ENCODE data around the gene IL17C.
"Not testable (repeated sequence)": the region's sequence is repeated elsewhere in the genome, so short reads cannot be mapped to it uniquely, and the experiment has no call there.

Gene IL17C

GRCh38 chr16:88609426-88609825 lies 28.9 kb upstream of the IL17C start:
- H3K9ac ChIP-seq (ENCODE audit: low read depth in 1 of 2, low read length in 2 of 2); H3K27ac ChIP-seq (ENCODE audit: low read depth in 2 of 2, low read length in 2 of 2); H3K4me3 ChIP-seq (ENCODE audit: low read length in 2 of 2); H3K9me3 ChIP-seq (ENCODE audit: control insufficient read depth in 2 of 2, low read length in 2 of 2); H3K4me1 ChIP-seq (ENCODE audit: control insufficient read depth in 2 of 2, insufficient read depth in 2 of 2, low read length in 2 of 2); H3K27me3 ChIP-seq (ENCODE audit: control insufficient read depth in 2 of 2, insufficient read depth in 2 of 2, low read length in 2 of 2): not testable (repeated sequence)
- peaks cover 39 to 58% of the 10 kb centered on the region in 2 donors for H3K36me3 ChIP-seq (ENCODE audit: control insufficient read depth in 2 of 2, insufficient read depth in 2 of 2, low read length in 2 of 2)

GRCh38 chr16:88610080-88610479 lies 28.3 kb upstream of the IL17C start:
- no peak overlapping the region for H3K9ac ChIP-seq (ENCODE audit: low read depth in 1 of 2, low read length in 2 of 2)
- H3K27me3 ChIP-seq (ENCODE audit: control insufficient read depth in 2 of 2, insufficient read depth in 2 of 2, low read length in 2 of 2), result no peaks in the 10 kb centered on the region
- no peaks in the 10 kb centered on the region for H3K4me1 ChIP-seq (ENCODE audit: control insufficient read depth in 2 of 2, insufficient read depth in 2 of 2, low read length in 2 of 2)
- H3K27ac ChIP-seq (ENCODE audit: low read depth in 2 of 2, low read length in 2 of 2), result no peak overlapping the region
- no peak overlapping the region for H3K4me3 ChIP-seq (ENCODE audit: low read length in 2 of 2)
- H3K36me3 ChIP-seq (ENCODE audit: control insufficient read depth in 2 of 2, insufficient read depth in 2 of 2, low read length in 2 of 2), result peaks cover 38 to 58% of the 10 kb centered on the region in 2 donors
- no peaks in the 10 kb centered on the region for H3K9me3 ChIP-seq (ENCODE audit: control insufficient read depth in 2 of 2, low read length in 2 of 2)

GRCh38 chr16:88610909-88611812 lies 27.2 kb upstream of the IL17C start:
- Histone ChIP-seq H3K4me3 (ENCODE audit: low read length in 2 of 2) (no peak overlapping the region), H3K9me3 (ENCODE audit: control insufficient read depth in 2 of 2, low read length in 2 of 2) (no peaks in the 10 kb centered on the region), H3K36me3 (ENCODE audit: control insufficient read depth in 2 of 2, insufficient read depth in 2 of 2, low read length in 2 of 2) (peaks cover 31 to 52% of the 10 kb centered on the region in 2 donors), H3K4me1 (ENCODE audit: control insufficient read depth in 2 of 2, insufficient read depth in 2 of 2, low read length in 2 of 2) (peaks cover 6% of the 10 kb centered on the region in 2 donors), H3K27me3 (ENCODE audit: control insufficient read depth in 2 of 2, insufficient read depth in 2 of 2, low read length in 2 of 2) (no peaks in the 10 kb centered on the region), H3K27ac (ENCODE audit: low read depth in 2 of 2, low read length in 2 of 2) (no peak overlapping the region), H3K9ac (ENCODE audit: low read depth in 1 of 2, low read length in 2 of 2) (no peak overlapping the region)

- Histone ChIP-seq H3K4me1 (ENCODE audit: control insufficient read depth in 2 of 2, insufficient read depth in 2 of 2, low read length in 2 of 2) (peaks cover 25 to 27% of the 10 kb centered on the region in 2 donors), H3K9me3 (ENCODE audit: control insufficient read depth in 2 of 2, low read length in 2 of 2) (no peaks in the 10 kb centered on the region), H3K4me3 (ENCODE audit: low read length in 2 of 2) (no peak overlapping the region), H3K36me3 (ENCODE audit: control insufficient read depth in 2 of 2, insufficient read depth in 2 of 2, low read length in 2 of 2) (peaks cover 27 to 49% of the 10 kb centered on the region in 2 donors), H3K9ac (ENCODE audit: low read depth in 1 of 2, low read length in 2 of 2) (no peak overlapping the region), H3K27me3 (ENCODE audit: control insufficient read depth in 2 of 2, insufficient read depth in 2 of 2, low read length in 2 of 2) (no peaks in the 10 kb centered on the region), H3K27ac (ENCODE audit: low read depth in 2 of 2, low read length in 2 of 2) (no peak overlapping the region)
These were observed 25.1 kb upstream of the IL17C start for GRCh38 chr16:88613293-88613692.

GRCh38 chr16:88613911-88614817 lies 24.2 kb upstream of the IL17C start:
- Histone ChIP-seq H3K9me3 (ENCODE audit: control insufficient read depth in 2 of 2, low read length in 2 of 2) (no peaks in the 10 kb centered on the region), H3K9ac (ENCODE audit: low read depth in 1 of 2, low read length in 2 of 2) (no peak overlapping the region), H3K4me3 (ENCODE audit: low read length in 2 of 2) (no peak overlapping the region), H3K27ac (ENCODE audit: low read depth in 2 of 2, low read length in 2 of 2) (no peak overlapping the region), H3K36me3 (ENCODE audit: control insufficient read depth in 2 of 2, insufficient read depth in 2 of 2, low read length in 2 of 2) (peaks cover 22 to 48% of the 10 kb centered on the region in 2 donors), H3K27me3 (ENCODE audit: control insufficient read depth in 2 of 2, insufficient read depth in 2 of 2, low read length in 2 of 2) (no peaks in the 10 kb centered on the region), H3K4me1 (ENCODE audit: control insufficient read depth in 2 of 2, insufficient read depth in 2 of 2, low read length in 2 of 2) (peaks cover 29 to 30% of the 10 kb centered on the region in 2 donors)

GRCh38 chr16:88614818-88615580 lies 23.4 kb upstream of the IL17C start:
- peaks cover 25 to 41% of the 10 kb centered on the region in 2 donors for H3K36me3 ChIP-seq (ENCODE audit: control insufficient read depth in 2 of 2, insufficient read depth in 2 of 2, low read length in 2 of 2)
- no peak overlapping the region for H3K4me3 ChIP-seq (ENCODE audit: low read length in 2 of 2)
- no peaks in the 10 kb centered on the region for H3K27me3 ChIP-seq (ENCODE audit: control insufficient read depth in 2 of 2, insufficient read depth in 2 of 2, low read length in 2 of 2)
- no peak overlapping the region for H3K9ac ChIP-seq (ENCODE audit: low read depth in 1 of 2, low read length in 2 of 2)
- no peaks in the 10 kb centered on the region for H3K9me3 ChIP-seq (ENCODE audit: control insufficient read depth in 2 of 2, low read length in 2 of 2)
- H3K27ac ChIP-seq (ENCODE audit: low read depth in 2 of 2, low read length in 2 of 2), result peak overlapping the region in 1 of 2 donors; percentile 88
- H3K4me1 ChIP-seq (ENCODE audit: control insufficient read depth in 2 of 2, insufficient read depth in 2 of 2, low read length in 2 of 2), result peaks cover 30 to 34% of the 10 kb centered on the region in 2 donors

GRCh38 chr16:88616320-88616719 lies 22.1 kb upstream of the IL17C start:
- peaks cover 30 to 35% of the 10 kb centered on the region in 2 donors for H3K4me1 ChIP-seq (ENCODE audit: control insufficient read depth in 2 of 2, insufficient read depth in 2 of 2, low read length in 2 of 2)
- H3K9ac ChIP-seq (ENCODE audit: low read depth in 1 of 2, low read length in 2 of 2), result peak overlapping the region; percentile 52
- peak overlapping the region; percentile 49 to 88 for H3K27ac ChIP-seq (ENCODE audit: low read depth in 2 of 2, low read length in 2 of 2)
- no peaks in the 10 kb centered on the region for H3K9me3 ChIP-seq (ENCODE audit: control insufficient read depth in 2 of 2, low read length in 2 of 2)
- peak overlapping the region in 1 of 2 donors; percentile 32 for H3K4me3 ChIP-seq (ENCODE audit: low read length in 2 of 2)
- H3K27me3 ChIP-seq (ENCODE audit: control insufficient read depth in 2 of 2, insufficient read depth in 2 of 2, low read length in 2 of 2), result no peaks in the 10 kb centered on the region
- H3K36me3 ChIP-seq (ENCODE audit: control insufficient read depth in 2 of 2, insufficient read depth in 2 of 2, low read length in 2 of 2), result peaks cover 15 to 28% of the 10 kb centered on the region in 2 donors

- peak overlapping the region; percentile 49 to 88 for H3K27ac ChIP-seq (ENCODE audit: low read depth in 2 of 2, low read length in 2 of 2)
These were observed 21.6 kb upstream of the IL17C start for GRCh38 chr16:88616736-88617135.

GRCh38 chr16:88617268-88618031 lies 20.9 kb upstream of the IL17C start:
- H3K4me3 ChIP-seq (ENCODE audit: low read length in 2 of 2), result no peak overlapping the region
- peaks cover 15 to 29% of the 10 kb centered on the region in 2 donors for H3K36me3 ChIP-seq (ENCODE audit: control insufficient read depth in 2 of 2, insufficient read depth in 2 of 2, low read length in 2 of 2)
- no peaks in the 10 kb centered on the region for H3K27me3 ChIP-seq (ENCODE audit: control insufficient read depth in 2 of 2, insufficient read depth in 2 of 2, low read length in 2 of 2)
- H3K4me1 ChIP-seq (ENCODE audit: control insufficient read depth in 2 of 2, insufficient read depth in 2 of 2, low read length in 2 of 2), result peaks cover 30 to 35% of the 10 kb centered on the region in 2 donors
- peak overlapping the region; percentile 32 to 52 for H3K9ac ChIP-seq (ENCODE audit: low read depth in 1 of 2, low read length in 2 of 2)
- peak overlapping the region; percentile 49 to 88 for H3K27ac ChIP-seq (ENCODE audit: low read depth in 2 of 2, low read length in 2 of 2)
- H3K9me3 ChIP-seq (ENCODE audit: control insufficient read depth in 2 of 2, low read length in 2 of 2), result no peaks in the 10 kb centered on the region

More at GRCh38 chr16:88616736-88617135, 21.6 kb upstream of the IL17C start:
- H3K9ac ChIP-seq (ENCODE audit: low read depth in 1 of 2, low read length in 2 of 2), result peak overlapping the region in 1 of 2 donors; percentile 52
- peaks cover 30 to 35% of the 10 kb centered on the region in 2 donors for H3K4me1 ChIP-seq (ENCODE audit: control insufficient read depth in 2 of 2, insufficient read depth in 2 of 2, low read length in 2 of 2)
- no peak overlapping the region for H3K4me3 ChIP-seq (ENCODE audit: low read length in 2 of 2)
- no peaks in the 10 kb centered on the region for H3K27me3 ChIP-seq (ENCODE audit: control insufficient read depth in 2 of 2, insufficient read depth in 2 of 2, low read length in 2 of 2)
- peaks cover 11 to 25% of the 10 kb centered on the region in 2 donors for H3K36me3 ChIP-seq (ENCODE audit: control insufficient read depth in 2 of 2, insufficient read depth in 2 of 2, low read length in 2 of 2)
- no peaks in the 10 kb centered on the region for H3K9me3 ChIP-seq (ENCODE audit: control insufficient read depth in 2 of 2, low read length in 2 of 2)

Data from mucosa of rectum (tissue), 2 donors.